GM18867 (cell line): ENCODE results near the gene LARP1.
"Not testable (repeated sequence)": the region's sequence is repeated elsewhere in the genome, so short reads cannot be mapped to it uniquely, and the experiment has no call there.

Source experiments
- ATAC-seq: cut with Tn5 transposase; IDR thresholded peaks from one replicate; pipeline ENCODE4 v1.9.1; 2021; ENCODE audit warnings: mild to moderate bottlenecking, moderate library complexity; ENCODE audit not compliant: unreplicated experiment

Gene LARP1

GRCh38 chr5:154755361-154756008, at the start of gene LARP1:
LARP1 (plus strand) TSS chr5:154755377; CDS start chr5:154755758, 381 bp downstream.
- peak; percentile 15 for ATAC-seq

- no peak for ATAC-seq
Measured at GRCh38 chr5:154706416-154706815, 48.8 kb upstream of the LARP1 start.

- ATAC-seq, result no peak
Measured at GRCh38 chr5:154707641-154708040, 47.5 kb upstream of the LARP1 start.

GRCh38 chr5:154708207-154708606, 47.0 kb upstream of the LARP1 start:
- no peak for ATAC-seq

- no peak for ATAC-seq
Measured at GRCh38 chr5:154708846-154709245, 46.3 kb upstream of the LARP1 start.

GRCh38 chr5:154709368-154710305, 45.5 kb upstream of the LARP1 start:
- no peak for ATAC-seq

- ATAC-seq, result no peak
Measured at GRCh38 chr5:154712518-154713437, 42.4 kb upstream of the LARP1 start.

GRCh38 chr5:154713615-154714125, 41.5 kb upstream of the LARP1 start:
- ATAC-seq, result no peak

- ATAC-seq, result peak; percentile 53
Measured at GRCh38 chr5:154714266-154714986, 40.8 kb upstream of the LARP1 start.

- no peak for ATAC-seq
Measured at GRCh38 chr5:154721481-154722058, 33.6 kb upstream of the LARP1 start.

- no peak for ATAC-seq
Measured at GRCh38 chr5:154722097-154722496, 33.1 kb upstream of the LARP1 start.

GRCh38 chr5:154722936-154723335, 32.2 kb upstream of the LARP1 start:
- ATAC-seq, result no peak

GRCh38 chr5:154723740-154724505, 31.3 kb upstream of the LARP1 start:
- ATAC-seq, result no peak

- ATAC-seq, result no peak
Measured at GRCh38 chr5:154727361-154727760, 27.8 kb upstream of the LARP1 start.

GRCh38 chr5:154728939-154729588, 26.1 kb upstream of the LARP1 start:
- ATAC-seq, result no peak

GRCh38 chr5:154729613-154730012, 25.6 kb upstream of the LARP1 start:
- no peak for ATAC-seq

GRCh38 chr5:154730761-154731160, 24.4 kb upstream of the LARP1 start:
- not testable (repeated sequence) for ATAC-seq

GRCh38 chr5:154732212-154732611, 23.0 kb upstream of the LARP1 start:
- no peak for ATAC-seq
